ENCODE measurements around the gene MRPL12. TPM values are rescaled to one million over a fixed set of nuclear protein-coding genes. Genes with fewer than 3 reads are reported as not detected.

The MRPL12 gene
- total RNA-seq, 1 experiment from 2014 or later: 35.9 TPM

GRCh38 chr17:81703747-81704654, 834 bp downstream of the MRPL12 start:
- Histone ChIP-seq H3K4me3 (ENCODE audit: insufficient read depth, low read depth, low read length) (peak overlapping the region; percentile 93), H3K36me3 (replicated peaks; ENCODE audit: control insufficient read depth, insufficient read depth, low read length) (peaks cover 16% of the 10 kb centered on the region), H3K27me3 (ENCODE audit: control insufficient read depth, insufficient read depth, low read length) (no peaks in the 10 kb centered on the region)
- DNase-seq: no peak

GRCh38 chr17:81705518-81706231, 2.5 kb downstream of the MRPL12 start:
- Histone ChIP-seq H3K27me3 (ENCODE audit: control insufficient read depth, insufficient read depth, low read length) (no peaks in the 10 kb centered on the region), H3K36me3 (replicated peaks; ENCODE audit: control insufficient read depth, insufficient read depth, low read length) (peaks cover 15% of the 10 kb centered on the region), H3K4me3 (ENCODE audit: insufficient read depth, low read depth, low read length) (no peak overlapping the region)
- DNase-seq: no peak

GRCh38 chr17:81706232-81706611, 3.1 kb downstream of the MRPL12 start:
- Histone ChIP-seq H3K4me3 (ENCODE audit: insufficient read depth, low read depth, low read length) (no peak overlapping the region), H3K27me3 (ENCODE audit: control insufficient read depth, insufficient read depth, low read length) (peaks cover 1% of the 10 kb centered on the region; the same call in 1 of the 2 replicates), H3K36me3 (replicated peaks; ENCODE audit: control insufficient read depth, insufficient read depth, low read length) (peaks cover 13% of the 10 kb centered on the region)
- DNase-seq: no peak

- Histone ChIP-seq H3K27me3 (ENCODE audit: control insufficient read depth, insufficient read depth, low read length) (peaks cover 1% of the 10 kb centered on the region; the same call in 1 of the 2 replicates), H3K4me3 (ENCODE audit: insufficient read depth, low read depth, low read length) (no peak overlapping the region), H3K36me3 (replicated peaks; ENCODE audit: control insufficient read depth, insufficient read depth, low read length) (peaks cover 10% of the 10 kb centered on the region)
- DNase-seq: no peak
Observed at GRCh38 chr17:81706757-81707624, 3.8 kb downstream of the MRPL12 start.

- no peak overlapping the region for H3K4me3 ChIP-seq (ENCODE audit: insufficient read depth, low read depth, low read length)
- peaks cover 1% of the 10 kb centered on the region; the same call in 1 of the 2 replicates for H3K27me3 ChIP-seq (ENCODE audit: control insufficient read depth, insufficient read depth, low read length)
- H3K36me3 ChIP-seq (replicated peaks; ENCODE audit: control insufficient read depth, insufficient read depth, low read length): peaks cover 10% of the 10 kb centered on the region
- no peak for DNase-seq
Observed at GRCh38 chr17:81707725-81708646, 4.8 kb downstream of the MRPL12 start.

- no peak for DNase-seq
- no peak overlapping the region for H3K4me3 ChIP-seq (ENCODE audit: insufficient read depth, low read depth, low read length)
- peaks cover 1% of the 10 kb centered on the region; the same call in 1 of the 2 replicates for H3K27me3 ChIP-seq (ENCODE audit: control insufficient read depth, insufficient read depth, low read length)
- peaks cover 10% of the 10 kb centered on the region for H3K36me3 ChIP-seq (replicated peaks; ENCODE audit: control insufficient read depth, insufficient read depth, low read length)
Observed at GRCh38 chr17:81708739-81709185, 5.6 kb downstream of the MRPL12 start.

- peak overlapping the region; percentile 47 for H3K4me3 ChIP-seq (ENCODE audit: insufficient read depth, low read depth, low read length)
- DNase-seq: no peak
- H3K36me3 ChIP-seq (replicated peaks; ENCODE audit: control insufficient read depth, insufficient read depth, low read length): peaks cover under 1% of the 10 kb centered on the region
Observed at GRCh38 chr17:81710514-81711308, 7.5 kb downstream of the MRPL12 start.

GRCh38 chr17:81711814-81712467, 8.8 kb downstream of the MRPL12 start, which contains the start of gene SLC25A10:
TSS of gene SLC25A10 (plus strand) at chr17:81712284. CDS start at chr17:81712427, 143 bp downstream.
- Histone ChIP-seq H3K36me3 (replicated peaks; ENCODE audit: control insufficient read depth, insufficient read depth, low read length) (no peaks in the 10 kb centered on the region; the same call in none of the 2 replicates), H3K27me3 (ENCODE audit: control insufficient read depth, insufficient read depth, low read length) (peaks cover 1% of the 10 kb centered on the region; the same call in 1 of the 2 replicates), H3K4me3 (ENCODE audit: insufficient read depth, low read depth, low read length) (peak within 1 kb of the TSS; percentile 88)
- peak; percentile 99 for DNase-seq

More at GRCh38 chr17:81710514-81711308, 7.5 kb downstream of the MRPL12 start:
- peaks cover 1% of the 10 kb centered on the region; the same call in 1 of the 2 replicates for H3K27me3 ChIP-seq (ENCODE audit: control insufficient read depth, insufficient read depth, low read length)

- Histone ChIP-seq H3K4me3 (ENCODE audit: insufficient read depth, low read depth, low read length) (peak overlapping the region; percentile 88), H3K27me3 (ENCODE audit: control insufficient read depth, insufficient read depth, low read length) (peaks cover 1% of the 10 kb centered on the region; the same call in 1 of the 2 replicates)
- peak; percentile 87 for DNase-seq
Observed at GRCh38 chr17:81712468-81713003, 9.4 kb downstream of the MRPL12 start.

GRCh38 chr17:81713004-81713555, 9.9 kb downstream of the MRPL12 start:
- peaks cover 1% of the 10 kb centered on the region for H3K36me3 ChIP-seq (replicated peaks; ENCODE audit: control insufficient read depth, insufficient read depth, low read length)
- peak overlapping the region; percentile 88 for H3K4me3 ChIP-seq (ENCODE audit: insufficient read depth, low read depth, low read length)
- H3K27me3 ChIP-seq (ENCODE audit: control insufficient read depth, insufficient read depth, low read length): peaks cover 1% of the 10 kb centered on the region; the same call in 1 of the 2 replicates
- no peak for DNase-seq

More at GRCh38 chr17:81712468-81713003, 9.4 kb downstream of the MRPL12 start:
- peaks cover 1% of the 10 kb centered on the region for H3K36me3 ChIP-seq (replicated peaks; ENCODE audit: control insufficient read depth, insufficient read depth, low read length)

- peaks cover 1% of the 10 kb centered on the region; the same call in 1 of the 2 replicates for H3K27me3 ChIP-seq (ENCODE audit: control insufficient read depth, insufficient read depth, low read length)
- no peak for DNase-seq
- H3K36me3 ChIP-seq (replicated peaks; ENCODE audit: control insufficient read depth, insufficient read depth, low read length): peaks cover 1% of the 10 kb centered on the region
- no peak overlapping the region; the same call in 1 of the 2 replicates for H3K4me3 ChIP-seq (ENCODE audit: insufficient read depth, low read depth, low read length)
Observed at GRCh38 chr17:81713556-81714411, 10.6 kb downstream of the MRPL12 start.
